Activated CD4-positive, alpha-beta T cell treated with anti-CD3 and anti-CD28 coated beads, Interleukin-10, Interleukin-2, amounts not matched to agents 100 ng/mL and 50 ng/mL, durations not matched to agents 16 hours and 8 hours (primary cell): ENCODE measurements around the gene CPED1.
"Not testable (repeated sequence)": the region's sequence is repeated elsewhere in the genome, so short reads cannot be mapped to it uniquely, and the experiment has no call there.

ENCODE experiments used
- DNase-seq: peaks from one replicate; pipeline ENCODE4 v3.0.0-alpha.2; 2020

CPED1 gene

GRCh38 chr7:120997882-120998474, 9.5 kb downstream of the CPED1 start:
- no peak for DNase-seq

GRCh38 chr7:120998520-120998919, 10.0 kb downstream of the CPED1 start:
- DNase-seq, result no peak

- DNase-seq, result no peak
These were observed 10.6 kb downstream of the CPED1 start for GRCh38 chr7:120998996-120999565.

- DNase-seq, result no peak
These were observed 11.8 kb downstream of the CPED1 start for GRCh38 chr7:121000081-121000983.

- no peak for DNase-seq
These were observed 12.9 kb downstream of the CPED1 start for GRCh38 chr7:121001234-121001906.

GRCh38 chr7:121002048-121002756, 13.7 kb downstream of the CPED1 start:
- DNase-seq, result no peak

GRCh38 chr7:121002757-121003200, 14.3 kb downstream of the CPED1 start:
- no peak for DNase-seq

- DNase-seq, result no peak
These were observed 15.6 kb downstream of the CPED1 start for GRCh38 chr7:121003986-121004685.

- not testable (repeated sequence) for DNase-seq
These were observed 16.5 kb downstream of the CPED1 start for GRCh38 chr7:121005058-121005457.

GRCh38 chr7:121005996-121006584, 17.6 kb downstream of the CPED1 start:
- DNase-seq, result no peak

GRCh38 chr7:121006711-121007315, 18.3 kb downstream of the CPED1 start:
- DNase-seq, result no peak

GRCh38 chr7:121008816-121009215, 20.3 kb downstream of the CPED1 start:
- DNase-seq, result no peak

GRCh38 chr7:121011401-121011800, 22.9 kb downstream of the CPED1 start:
- no peak for DNase-seq

- no peak for DNase-seq
These were observed 23.8 kb downstream of the CPED1 start for GRCh38 chr7:121012170-121012874.

GRCh38 chr7:121012919-121013318, 24.4 kb downstream of the CPED1 start:
- DNase-seq, result no peak

GRCh38 chr7:121015560-121015959, 27.0 kb downstream of the CPED1 start:
- no peak for DNase-seq

- DNase-seq, result no peak
These were observed 28.5 kb downstream of the CPED1 start for GRCh38 chr7:121016966-121017365.

GRCh38 chr7:121017586-121017985, 29.1 kb downstream of the CPED1 start:
- no peak for DNase-seq

GRCh38 chr7:121019018-121019417, 30.5 kb downstream of the CPED1 start:
- no peak for DNase-seq

GRCh38 chr7:121020249-121020988, 31.9 kb downstream of the CPED1 start:
- DNase-seq, result no peak
